AG04449 (cell line): Measurements from ENCODE around the gene MAP3K14.

ENCODE experiments used
- CTCF ChIA-PET: fragments of 350-600 bp; formaldehyde crosslinking; extraction: SDS; loops from one replicate; lab custom pipeline; 2021; ENCODE audit warnings: antibody characterized with exemption; lab: Yijun Ruan, JAX
- POLR2A ChIA-PET: fragments of 400-600, 350-600 bp; formaldehyde crosslinking; extraction: SDS; loops from one replicate; lab custom pipeline; 2020; ENCODE audit warnings: antibody characterized with exemption, inconsistent platforms; lab: Yijun Ruan, JAX
- DNase-seq: peaks from one replicate; pipeline ENCODE4 v3.0.0-alpha.2; 2010; ENCODE audit warnings: low read depth, low spot score
- H3K4me3 ChIP-seq: 2 replicates; pipeline ENCODE4 v1.5.1; 2011; ENCODE audit warnings: low read depth, mild to moderate bottlenecking, control low read depth, low read length
- TF ChIP-seq, protein P1 (sequence below): IDR thresholded peaks from one replicate; pipeline ENCODE4 v1.5.1; 2011; ENCODE audit warnings: mild to moderate bottlenecking, moderate library complexity, low read length, control low read depth, inconsistent platforms; ENCODE audit not compliant: insufficient read depth; ENCODE audit errors: missing control alignments

Gene MAP3K14

DNA sequence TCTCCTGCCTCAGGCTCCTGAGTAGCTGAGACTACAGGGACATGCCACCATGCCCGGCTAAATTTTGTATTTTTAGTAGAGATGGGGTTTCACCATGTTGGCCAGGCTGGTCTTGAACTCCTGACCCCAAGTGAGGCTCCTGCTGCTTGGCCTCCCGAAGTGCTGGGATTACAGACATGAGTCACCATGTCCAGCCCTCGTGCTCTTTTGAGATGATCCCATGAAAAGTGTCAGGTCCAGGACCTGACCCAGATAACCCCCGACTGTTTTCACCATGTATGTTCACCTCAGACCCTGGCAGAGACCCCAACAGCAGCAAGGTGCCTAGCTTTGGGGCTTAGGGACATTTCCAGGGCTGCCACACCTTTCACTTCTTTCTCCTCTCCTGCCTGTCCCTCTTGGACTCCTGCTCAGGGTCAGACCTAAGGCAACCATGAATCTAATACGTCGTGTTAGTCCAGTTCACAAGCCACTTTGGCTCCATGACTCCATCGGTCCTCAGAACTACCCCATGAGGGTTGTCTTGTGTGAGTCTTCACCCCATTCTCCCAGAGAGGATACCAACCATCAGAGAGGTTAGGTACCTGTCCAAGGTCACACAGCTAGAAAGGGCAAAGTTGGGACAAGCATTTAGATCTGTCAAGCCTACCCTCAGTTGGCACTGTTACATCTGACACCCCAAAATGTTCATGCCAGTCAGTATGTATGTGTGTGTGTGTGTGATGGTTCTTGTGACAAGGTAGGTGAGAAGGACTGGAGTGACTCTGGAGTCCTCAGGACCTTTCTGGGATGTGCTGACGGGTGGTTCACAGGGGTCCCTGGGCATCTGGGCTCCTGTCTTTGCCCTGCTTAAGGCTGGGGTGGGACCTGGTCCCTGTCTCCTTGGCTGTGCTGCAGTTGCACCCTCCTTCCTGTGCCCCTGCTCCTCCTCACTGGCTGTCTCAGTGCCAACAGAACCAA lies 23.1 kb upstream of the MAP3K14 start:
- H3K4me3 ChIP-seq = no peak overlapping the region
- ChIA-PET CTCF (interaction anchor here (0.6 to 1.1 kb wide), 2 partner anchors 10 to 119 kb away, joined by 3 read pairs; no protein-coding TSS in a partner anchor), POLR2A (no interaction called here)
- TF ChIP-seq, protein P1, sequence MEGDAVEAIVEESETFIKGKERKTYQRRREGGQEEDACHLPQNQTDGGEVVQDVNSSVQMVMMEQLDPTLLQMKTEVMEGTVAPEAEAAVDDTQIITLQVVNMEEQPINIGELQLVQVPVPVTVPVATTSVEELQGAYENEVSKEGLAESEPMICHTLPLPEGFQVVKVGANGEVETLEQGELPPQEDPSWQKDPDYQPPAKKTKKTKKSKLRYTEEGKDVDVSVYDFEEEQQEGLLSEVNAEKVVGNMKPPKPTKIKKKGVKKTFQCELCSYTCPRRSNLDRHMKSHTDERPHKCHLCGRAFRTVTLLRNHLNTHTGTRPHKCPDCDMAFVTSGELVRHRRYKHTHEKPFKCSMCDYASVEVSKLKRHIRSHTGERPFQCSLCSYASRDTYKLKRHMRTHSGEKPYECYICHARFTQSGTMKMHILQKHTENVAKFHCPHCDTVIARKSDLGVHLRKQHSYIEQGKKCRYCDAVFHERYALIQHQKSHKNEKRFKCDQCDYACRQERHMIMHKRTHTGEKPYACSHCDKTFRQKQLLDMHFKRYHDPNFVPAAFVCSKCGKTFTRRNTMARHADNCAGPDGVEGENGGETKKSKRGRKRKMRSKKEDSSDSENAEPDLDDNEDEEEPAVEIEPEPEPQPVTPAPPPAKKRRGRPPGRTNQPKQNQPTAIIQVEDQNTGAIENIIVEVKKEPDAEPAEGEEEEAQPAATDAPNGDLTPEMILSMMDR = no peak
- no peak for DNase-seq

DNA sequence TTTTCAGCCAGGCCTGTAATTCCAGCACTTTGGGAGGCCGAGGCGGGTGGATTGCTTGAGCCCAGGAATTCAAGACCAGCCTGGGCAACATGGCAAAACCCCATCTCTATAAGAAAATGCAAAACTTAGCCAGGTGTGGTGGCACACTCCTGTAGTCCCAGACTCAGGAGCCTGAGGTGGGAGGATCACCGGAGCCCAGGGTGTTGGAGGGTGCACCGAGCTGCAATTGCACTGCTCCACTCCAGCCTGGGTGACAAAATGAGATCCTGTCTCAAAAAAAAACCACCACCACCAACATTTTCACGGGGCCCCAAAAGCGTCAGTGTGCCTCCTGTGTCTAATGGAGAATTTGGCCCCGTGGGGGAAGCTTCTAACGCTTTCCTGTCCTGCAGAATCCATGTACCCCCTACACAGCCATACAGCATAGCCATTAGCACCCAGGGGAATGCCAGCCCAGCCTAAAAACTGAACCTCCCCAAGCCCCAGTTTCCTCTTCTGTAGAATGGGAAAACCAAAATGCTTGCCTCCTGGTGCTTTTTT lies 22.2 kb upstream of the MAP3K14 start:
- TF ChIP-seq, protein P1 = no peak
- POLR2A ChIA-PET = no interaction called here
- CTCF ChIA-PET = interaction anchor here (1.1 to 1.6 kb wide), 3 partner anchors 9 to 45 kb away, joined by 3 to 4 read pairs (median 3); no protein-coding TSS in a partner anchor
- H3K4me3 ChIP-seq = no peak overlapping the region
- no peak for DNase-seq

DNA sequence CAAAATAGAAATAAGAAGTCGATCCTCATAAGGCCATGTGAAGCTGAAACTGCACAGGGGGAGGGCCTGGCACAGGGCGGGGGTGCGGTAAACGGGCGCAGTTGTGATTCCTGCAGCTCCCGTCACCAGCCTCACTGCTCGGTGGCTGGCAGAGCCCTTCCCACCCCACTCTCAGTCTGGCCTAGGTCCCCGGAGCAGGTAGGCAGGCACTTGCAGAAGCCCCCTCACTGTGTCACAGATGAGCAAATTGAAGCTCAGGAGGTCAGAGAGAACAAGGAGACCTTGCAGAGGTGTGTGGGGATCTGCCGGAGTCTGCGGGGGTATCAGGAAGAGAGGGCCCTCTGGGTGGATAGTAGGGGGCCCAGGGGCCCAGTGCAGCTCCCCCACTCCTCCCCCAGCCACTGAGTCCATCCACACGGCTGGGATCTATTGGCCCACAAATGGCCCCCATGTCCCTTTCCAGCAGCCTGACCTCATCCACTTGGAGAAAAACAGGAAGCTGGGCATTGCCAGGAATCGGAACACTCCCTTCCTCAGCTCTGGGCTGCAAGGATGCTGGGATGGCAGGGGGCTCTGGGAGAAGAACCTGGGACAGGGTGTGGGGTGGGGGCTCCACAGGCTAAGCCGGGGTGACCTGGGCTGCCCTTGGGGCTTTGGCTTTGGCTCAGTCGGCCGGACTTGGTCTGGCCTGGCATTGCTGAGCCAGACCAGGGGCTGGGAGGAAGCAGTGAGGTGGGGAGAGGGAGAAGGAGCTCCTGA lies 21.4 kb upstream of the MAP3K14 start:
- CTCF ChIA-PET = interaction anchor here (1.1 to 1.6 kb wide), 3 partner anchors 27 to 47 kb away, joined by 3 to 4 read pairs (median 3); no protein-coding TSS in a partner anchor
- POLR2A ChIA-PET = no interaction called here
- TF ChIP-seq, protein P1 = no peak

DNA sequence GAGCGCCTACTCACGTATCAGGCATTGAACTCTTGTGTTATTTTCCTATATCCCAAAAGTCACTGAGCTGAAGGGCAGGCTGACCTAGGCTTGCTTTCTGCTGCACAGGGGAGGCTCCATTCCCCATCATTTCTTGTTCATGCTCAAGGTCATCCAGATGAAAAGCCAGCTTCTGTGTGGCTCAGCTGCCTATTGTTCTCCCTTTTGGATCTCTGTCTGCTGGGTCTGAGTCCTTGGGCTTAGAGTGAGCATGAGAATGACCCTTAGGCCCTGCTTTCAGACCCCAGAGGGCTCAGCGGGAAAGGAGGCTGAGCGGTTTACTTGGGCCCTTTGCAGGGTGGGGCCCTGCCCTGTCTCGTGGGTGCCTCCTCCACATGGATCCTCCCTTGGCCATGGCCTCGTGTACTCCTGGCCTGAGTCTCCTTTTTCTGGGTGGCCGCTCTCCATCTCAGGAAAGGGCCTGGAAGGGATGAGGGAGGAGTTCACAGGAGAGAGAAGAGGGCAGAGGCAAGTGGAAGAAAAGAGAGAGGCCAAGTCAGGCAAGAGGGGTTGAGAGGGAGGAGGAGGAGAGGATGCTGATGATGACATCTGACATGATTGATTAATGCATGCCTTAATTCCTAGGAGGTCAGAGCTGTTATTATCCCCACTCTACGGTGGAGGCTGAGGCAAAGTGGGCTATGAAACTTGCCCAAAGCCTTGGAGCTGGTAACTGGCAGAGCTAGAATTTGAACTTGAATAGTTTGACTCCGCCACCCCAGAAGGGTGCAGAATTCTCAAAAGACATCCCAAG lies 19.8 kb upstream of the MAP3K14 start:
- POLR2A ChIA-PET = no interaction called here
- TF ChIP-seq, protein P1 = no peak
- DNase-seq = no peak
- CTCF ChIA-PET = no interaction called here
- no peak overlapping the region for H3K4me3 ChIP-seq

More for the DNA sequence above, 21.4 kb upstream of the MAP3K14 start:
- no peak for DNase-seq
- no peak overlapping the region for H3K4me3 ChIP-seq

DNA sequence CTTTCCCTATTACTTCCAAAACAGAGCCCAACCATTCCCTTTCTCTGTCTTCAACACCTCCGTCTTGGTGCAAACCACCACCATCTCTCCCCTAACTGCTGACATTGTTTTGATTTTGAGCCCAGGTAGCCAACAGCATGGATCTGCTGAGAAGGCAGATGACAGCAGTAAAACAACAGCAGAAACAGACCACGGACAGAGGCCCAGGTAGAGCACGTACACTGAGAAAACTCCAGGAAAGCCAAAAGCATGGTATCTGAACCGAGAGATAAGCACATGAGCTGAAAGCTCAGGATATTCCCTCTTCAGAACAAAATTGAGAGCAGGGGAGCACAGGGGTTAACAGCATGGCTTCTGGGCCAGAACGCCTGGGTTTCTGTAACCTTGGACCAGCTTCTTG lies 18.9 kb upstream of the MAP3K14 start:
- DNase-seq = no peak
- ChIA-PET POLR2A (no interaction called here), CTCF (no interaction called here)
- no peak overlapping the region for H3K4me3 ChIP-seq
- TF ChIP-seq, protein P1 = no peak
